ENCODE results near the gene ASIC4.

The ASIC4 gene

GRCh38 chr2:219498280-219499057 is 15.8 kb upstream of the ASIC4 start, which contains the start of gene GMPPA:
Gene GMPPA (plus strand): TSS chr2:219498891. CDS start chr2:219499976, 1,085 bp downstream.
- peak; percentile 99 for DNase-seq

- no peak for DNase-seq
Measured at GRCh38 chr2:219499058-219499307, 15.3 kb upstream of the ASIC4 start.

DNA sequence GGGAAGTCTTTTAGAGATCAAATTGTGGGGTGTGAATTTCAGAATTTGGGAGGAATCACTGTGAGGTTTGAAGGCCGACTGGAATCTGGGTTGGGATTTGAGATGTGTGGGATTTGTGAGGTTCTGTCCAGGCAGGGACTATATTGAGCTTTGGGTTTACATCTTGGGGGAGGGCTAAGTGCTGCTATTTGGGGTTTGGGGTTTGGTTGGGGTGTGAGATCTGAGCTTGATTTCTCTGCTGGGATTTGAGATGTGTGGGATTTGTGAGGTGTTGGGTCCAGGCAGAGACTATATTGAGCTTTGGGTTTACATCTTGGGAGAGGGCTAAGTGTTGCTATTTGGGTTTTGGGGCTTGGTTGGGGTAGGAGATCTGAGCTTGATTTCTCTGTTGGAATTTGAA is 14.7 kb upstream of the ASIC4 start:
- DNase-seq: no peak

DNA sequence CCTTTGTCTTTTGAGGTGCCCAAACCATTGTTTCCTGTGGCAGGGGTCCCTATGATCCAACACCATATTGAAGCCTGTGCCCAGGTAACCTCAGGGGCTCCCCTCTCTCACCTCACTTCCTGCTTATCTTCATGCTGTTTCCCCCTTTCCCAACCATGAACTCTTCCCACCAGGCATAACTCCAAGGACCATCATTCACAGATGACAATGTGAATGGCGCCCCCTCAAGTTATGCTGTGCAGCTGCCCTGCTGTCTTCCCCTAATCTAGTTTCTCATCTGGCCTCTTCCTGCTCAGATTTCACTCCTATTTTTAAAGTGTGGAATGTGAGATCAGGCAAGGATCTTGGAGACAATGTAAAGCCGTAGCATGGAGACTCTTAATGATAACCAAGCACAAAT is 14.1 kb upstream of the ASIC4 start:
- DNase-seq: no peak

DNA sequence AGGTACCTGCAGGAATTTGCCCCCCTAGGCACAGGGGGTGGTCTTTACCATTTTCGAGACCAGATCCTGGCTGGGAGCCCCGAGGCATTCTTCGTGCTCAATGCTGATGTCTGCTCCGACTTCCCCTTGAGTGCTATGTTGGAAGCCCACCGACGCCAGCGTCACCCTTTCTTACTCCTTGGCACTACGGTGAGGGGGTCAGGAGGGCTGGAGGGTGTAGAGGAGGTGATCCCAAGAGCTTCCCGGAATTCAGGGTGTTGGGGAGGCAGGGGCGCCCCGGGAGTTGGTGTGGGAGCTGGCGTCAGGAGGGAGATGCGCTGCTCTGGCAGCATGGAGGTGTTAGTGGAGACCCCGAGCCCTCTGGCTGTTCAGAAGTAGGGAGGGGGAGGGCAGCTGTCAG is 12.4 kb upstream of the ASIC4 start:
- DNase-seq: no peak

DNA sequence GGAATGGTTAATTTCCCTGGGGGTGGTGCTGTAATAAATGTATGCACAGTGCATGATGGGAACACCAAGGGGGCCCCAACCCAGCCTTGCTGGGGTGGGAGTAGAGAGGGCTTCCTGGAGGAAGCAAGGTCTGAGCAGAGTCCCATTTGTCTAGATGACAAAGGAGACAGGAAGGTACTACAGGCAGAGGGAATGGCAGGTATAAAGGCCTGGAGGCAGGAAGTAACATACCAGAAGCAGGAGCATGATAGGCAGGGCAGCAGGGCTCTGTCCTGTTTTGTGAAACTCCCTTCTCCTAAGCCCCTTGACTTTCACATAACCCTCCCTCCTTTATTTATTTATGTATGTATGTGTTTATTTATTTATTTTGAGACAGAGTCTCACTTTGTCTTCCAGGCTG is 11.7 kb upstream of the ASIC4 start:
- no peak for DNase-seq

GRCh38 chr2:219505585-219505984 is 8.7 kb upstream of the ASIC4 start:
- DNase-seq: no peak

- DNase-seq: no peak
Measured at GRCh38 chr2:219506153-219506801, 8.0 kb upstream of the ASIC4 start.

- DNase-seq: no peak
Measured at GRCh38 chr2:219506802-219507526, 7.3 kb upstream of the ASIC4 start.

GRCh38 chr2:219507581-219508443 is 6.5 kb upstream of the ASIC4 start:
- no peak for DNase-seq

GRCh38 chr2:219508444-219508734 is 5.9 kb upstream of the ASIC4 start:
- DNase-seq: no peak

- DNase-seq: no peak
Measured at GRCh38 chr2:219508971-219509779, 5.1 kb upstream of the ASIC4 start.

GRCh38 chr2:219509780-219510511 is 4.3 kb upstream of the ASIC4 start:
- DNase-seq: peak; percentile 45

DNA sequence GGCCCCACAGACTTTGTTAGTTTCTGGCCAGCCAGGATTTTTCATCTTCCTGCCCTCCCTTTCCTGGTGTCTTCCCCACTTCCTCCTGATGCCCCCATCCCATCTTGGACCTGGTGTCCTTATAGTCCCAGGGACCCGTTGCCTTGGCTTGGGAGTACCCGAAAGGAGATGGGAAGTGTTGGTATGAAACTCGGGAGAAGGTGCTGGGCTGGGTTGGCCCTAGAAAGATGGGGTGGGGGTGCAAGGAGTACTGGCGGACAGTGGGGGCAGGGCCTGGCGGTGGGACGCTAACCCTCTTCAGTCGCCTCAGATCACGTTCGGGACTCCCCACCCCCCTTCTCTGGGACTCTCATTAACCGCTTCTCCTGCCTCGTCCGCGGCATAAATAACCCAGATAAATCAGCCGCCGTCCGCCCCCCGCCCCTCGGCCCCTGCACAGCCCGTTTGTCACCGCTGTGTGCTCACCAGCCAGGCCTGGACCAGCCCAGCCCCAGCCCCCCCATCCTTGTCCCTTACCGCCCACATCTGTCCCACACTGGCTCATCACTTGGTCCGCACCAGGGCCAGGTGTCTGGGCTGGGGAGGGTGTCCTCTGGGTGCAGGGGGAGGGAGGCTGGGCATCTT is 3.7 kb upstream of the ASIC4 start:
- DNase-seq: no peak

DNA sequence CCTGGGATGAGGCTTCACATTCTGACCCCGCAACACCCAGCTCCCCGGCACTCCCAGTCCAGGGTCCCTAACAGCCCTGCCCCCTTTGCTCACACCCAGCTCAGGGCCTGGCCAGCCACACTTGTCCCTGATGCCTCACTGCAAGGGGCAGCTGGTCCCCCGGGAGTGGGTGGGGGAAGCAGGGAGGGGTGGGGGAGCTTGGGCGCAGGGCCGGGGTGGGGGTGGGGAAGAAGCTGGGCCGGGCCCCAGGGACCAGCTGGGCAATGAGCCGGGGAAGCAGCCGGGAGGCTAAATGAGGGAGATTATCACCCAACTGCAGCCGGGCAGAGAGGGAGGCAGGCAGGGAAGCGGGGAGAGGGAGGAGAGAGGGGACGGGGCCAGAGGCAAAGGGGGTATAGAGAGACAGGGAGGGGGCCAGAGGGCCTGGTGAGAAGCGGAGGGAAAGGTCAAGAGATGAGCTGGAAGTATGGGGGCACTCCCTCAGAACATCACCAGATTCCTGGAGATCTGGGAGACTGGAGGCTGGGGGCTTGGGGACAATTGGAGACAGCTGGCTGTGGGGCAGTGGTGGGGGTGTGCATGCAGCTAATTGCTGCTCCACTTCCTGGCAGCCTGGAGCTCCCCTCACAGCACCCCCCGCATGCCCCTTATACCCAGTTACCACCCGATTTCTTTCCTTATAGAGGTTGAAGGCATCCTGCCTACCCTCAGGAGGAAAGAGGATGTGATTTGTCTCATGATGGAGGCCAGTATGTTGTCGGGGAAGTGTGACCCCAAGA is 2.5 kb upstream of the ASIC4 start:
- DNase-seq: no peak

DNA sequence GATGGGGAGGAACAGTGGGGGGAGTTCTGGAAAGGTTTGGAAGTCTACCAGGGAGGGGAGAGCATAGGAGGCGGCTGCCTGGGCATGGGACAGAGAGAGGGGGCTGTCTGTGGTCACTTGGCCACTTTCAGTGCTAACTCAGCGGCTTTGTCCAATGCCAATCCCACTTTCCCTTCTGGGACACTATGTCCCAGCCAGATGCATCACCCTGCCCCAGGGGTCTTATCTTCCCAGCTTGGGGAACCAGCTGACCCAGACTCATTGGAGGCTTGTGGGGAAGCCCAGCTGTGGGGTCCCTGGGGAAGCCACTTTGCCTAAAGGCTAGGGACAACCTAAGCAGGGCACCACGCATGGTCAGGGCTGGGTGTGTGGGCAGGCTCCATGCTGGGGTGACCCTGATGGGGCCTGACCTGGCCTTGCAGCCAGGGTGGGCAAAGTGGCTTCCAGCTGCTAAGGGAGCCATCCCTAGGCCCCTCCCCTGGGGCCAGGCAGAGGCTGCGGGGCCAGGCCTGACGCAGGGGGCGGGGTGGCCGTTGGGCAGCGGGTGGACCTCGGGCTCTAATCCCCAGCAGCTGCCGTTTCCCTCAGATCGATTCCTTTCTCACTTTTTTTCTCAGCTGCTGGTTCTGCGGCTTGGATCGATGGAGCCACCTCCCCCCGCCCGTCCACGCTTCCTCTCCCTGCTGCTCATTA is 1.6 kb upstream of the ASIC4 start:
- no peak for DNase-seq

- no peak for DNase-seq
Measured at GRCh38 chr2:219513787-219514186, 495 bp upstream of the ASIC4 start.

DNA sequence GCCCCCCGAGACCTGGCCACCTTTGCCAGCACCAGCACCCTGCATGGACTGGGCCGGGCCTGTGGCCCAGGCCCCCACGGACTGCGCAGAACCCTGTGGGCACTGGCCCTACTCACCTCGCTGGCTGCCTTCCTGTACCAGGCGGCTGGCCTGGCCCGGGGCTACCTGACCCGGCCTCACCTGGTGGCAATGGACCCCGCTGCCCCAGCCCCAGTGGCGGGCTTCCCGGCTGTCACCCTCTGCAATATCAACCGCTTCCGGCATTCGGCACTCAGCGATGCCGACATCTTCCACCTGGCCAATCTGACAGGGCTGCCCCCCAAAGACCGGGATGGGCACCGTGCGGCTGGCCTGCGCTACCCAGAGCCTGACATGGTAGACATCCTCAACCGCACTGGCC is 554 bp downstream of the ASIC4 start:
- DNase-seq: no peak

GRCh38 chr2:219515874-219516629 is 1.8 kb downstream of the ASIC4 start:
- DNase-seq: no peak

Measured in suppressor macrophage treated with lipopolysaccharide for 4 hours (primary cell).